Neural progenitor cell (in vitro differentiated cells): ENCODE measurements around the gene SPATA33. TPM values are rescaled to one million over a fixed set of nuclear protein-coding genes. Genes with fewer than 3 reads are reported as not detected.
A peak's percentile ranks its signal among the peaks of the same experiment; 100 is the strongest.

Experiments used
- DNase-seq: peaks from one replicate; pipeline ENCODE4 v3.0.0-alpha.2; 2016; ENCODE audit warnings: low spot score
- H2AFZ ChIP-seq: fragments of 200-600 bp; sonication (generic); replicated peaks from 2 replicates; pipeline ENCODE4 v1.6.1; 2016; ENCODE audit warnings: antibody characterized with exemption
- H3F3A ChIP-seq: fragments of 200-600 bp; sonication (generic); 2 replicates; pipeline ENCODE4 v1.6.1; 2016; ENCODE audit warnings: antibody characterized with exemption, low read depth
- H3K27ac ChIP-seq: fragments of 200-600 bp; sonication (generic); 2 replicates; pipeline ENCODE4 v1.5.1; 2016; ENCODE audit warnings: mild to moderate bottlenecking
- H3K27me3 ChIP-seq: fragments of 200-600 bp; sonication (generic); 2 replicates; pipeline ENCODE4 v1.6.1; 2016; ENCODE audit warnings: mild to moderate bottlenecking, moderate library complexity
- H3K36me3 ChIP-seq: fragments of 200-600 bp; sonication (generic); 2 replicates; pipeline ENCODE4 v1.5.1; 2016
- H3K4me1 ChIP-seq: fragments of 200-600 bp; sonication (generic); 2 replicates; pipeline ENCODE4 v1.6.1; 2016; ENCODE audit warnings: mixed run types
- H3K4me2 ChIP-seq: fragments of 200-600 bp; sonication (generic); 2 replicates; pipeline ENCODE4 v1.6.1; 2016
- H3K4me3 ChIP-seq: fragments of 200-600 bp; sonication (generic); 2 replicates; pipeline ENCODE4 v1.5.1; 2016
- H3K79me2 ChIP-seq: fragments of 200-600 bp; sonication (generic); 2 replicates; pipeline ENCODE4 v1.6.1; 2016; ENCODE audit warnings: low read depth
- H3K9ac ChIP-seq: fragments of 200-600 bp; sonication (generic); 2 replicates; pipeline ENCODE4 v1.6.1; 2016
- H3K9me3 ChIP-seq: fragments of 200-600 bp; sonication (generic); 2 replicates; pipeline ENCODE4 v1.5.1; 2016; ENCODE audit warnings: low read depth
- H4K20me1 ChIP-seq: fragments of 200-600 bp; sonication (generic); 2 replicates; pipeline ENCODE4 v1.6.1; 2016; ENCODE audit warnings: low read depth
- H3K27ac Mint-ChIP-seq: 3 replicates; pipeline ENCODE4 v1.8.0; 2021; ENCODE audit warnings: mixed read lengths
- H3K27me3 Mint-ChIP-seq: 2 replicates; pipeline ENCODE4 v1.8.0; 2022; ENCODE audit warnings: low read depth, mild to moderate bottlenecking, inconsistent platforms, moderate library complexity, mixed read lengths; ENCODE audit not compliant: insufficient read depth
- H3K36me3 Mint-ChIP-seq: 3 replicates; pipeline ENCODE4 v1.8.0; 2021; ENCODE audit warnings: mixed read lengths
- H3K4me1 Mint-ChIP-seq: 3 replicates; pipeline ENCODE4 v1.8.0; 2021; ENCODE audit warnings: mixed read lengths
- H3K4me3 Mint-ChIP-seq: 3 replicates; pipeline ENCODE4 v1.8.0; 2021; ENCODE audit warnings: mild to moderate bottlenecking, moderate library complexity, mixed read lengths
- H3K9me3 Mint-ChIP-seq: 3 replicates; pipeline ENCODE4 v1.8.0; 2020; ENCODE audit warnings: mixed read lengths
- CTCF ChIP-seq: fragments of 200-600 bp; sonication (generic); IDR thresholded peaks from 2 replicates; pipeline ENCODE4 v1.5.1; 2017; ENCODE audit warnings: antibody characterized with exemption, mild to moderate bottlenecking
- EZH2 ChIP-seq: fragments of 200-600 bp; sonication (generic); IDR thresholded peaks from 2 replicates; pipeline ENCODE4 v1.6.1; 2017; ENCODE audit warnings: antibody characterized with exemption, mild to moderate bottlenecking, moderate library complexity
- EZH2phosphoT487 ChIP-seq: fragments of 200-600 bp; sonication (generic); IDR thresholded peaks from 2 replicates; pipeline ENCODE4 v1.6.1; 2017; ENCODE audit warnings: antibody characterized with exemption
- total RNA-seq: library from RNA; depleted of rRNA; stranded (reverse); fragments of >200 nt; gene quantifications from 2 replicates; pipeline ENCODE4 v1.2.3, GENCODE V29; 2015; ENCODE audit warnings: low replicate concordance

SPATA33 gene
- total RNA-seq, 1 donor from 2014 or later = 14.1 TPM

- H3K36me3 ChIP-seq = no peaks in the 10 kb centered on the region
- H3K27ac ChIP-seq = no peak overlapping the region
- no peak overlapping the region for H3K4me3 ChIP-seq
- H3K4me2 ChIP-seq = no peak overlapping the region
- peaks cover 11% of the 10 kb centered on the region for H3K27me3 Mint-ChIP-seq
- no peak for DNase-seq
- no peak for TF ChIP-seq EZH2
- no peak for TF ChIP-seq CTCF
- no peak for TF ChIP-seq EZH2phosphoT487
- H3K27me3 ChIP-seq = peaks cover 12% of the 10 kb centered on the region
- H3K9me3 ChIP-seq = no peaks in the 10 kb centered on the region
- H3K9ac ChIP-seq = no peak overlapping the region
- H3F3A ChIP-seq = peaks cover 28% of the 10 kb centered on the region
- H3K4me1 ChIP-seq = peaks cover 15% of the 10 kb centered on the region
- H3K4me1 Mint-ChIP-seq = peaks cover 44% of the 10 kb centered on the region
- no peaks in the 10 kb centered on the region for H3K36me3 Mint-ChIP-seq
- no peaks in the 10 kb centered on the region for H4K20me1 ChIP-seq
- no peak overlapping the region for H2AFZ ChIP-seq
- peak overlapping the region; percentile 8 for H3K4me3 Mint-ChIP-seq
- H3K9me3 Mint-ChIP-seq = no peaks in the 10 kb centered on the region
- H3K79me2 ChIP-seq = no peaks in the 10 kb centered on the region
- H3K27ac Mint-ChIP-seq = no peak overlapping the region
Measured at GRCh38 chr16:89620406-89620841, 37.2 kb upstream of the SPATA33 start.

GRCh38 chr16:89621136-89621697 lies 36.4 kb upstream of the SPATA33 start:
- H3K9ac ChIP-seq = no peak overlapping the region
- no peaks in the 10 kb centered on the region for H3K79me2 ChIP-seq
- no peaks in the 10 kb centered on the region for H3K36me3 ChIP-seq
- DNase-seq = no peak
- Mint-ChIP-seq H3K36me3 (no peaks in the 10 kb centered on the region), H3K27me3 (peaks cover 11% of the 10 kb centered on the region), H3K4me1 (peaks cover 44% of the 10 kb centered on the region), H3K9me3 (no peaks in the 10 kb centered on the region), H3K4me3 (no peak overlapping the region), H3K27ac (peak overlapping the region; percentile 63)
- no peak overlapping the region for H2AFZ ChIP-seq
- no peak for TF ChIP-seq EZH2phosphoT487
- TF ChIP-seq EZH2 = no peak
- no peak for TF ChIP-seq CTCF
- H3K9me3 ChIP-seq = no peaks in the 10 kb centered on the region
- H3K27me3 ChIP-seq = peaks cover 12% of the 10 kb centered on the region
- no peak overlapping the region for H3K4me3 ChIP-seq
- no peak overlapping the region for H3K27ac ChIP-seq
- H3K4me2 ChIP-seq = no peak overlapping the region
- H4K20me1 ChIP-seq = no peaks in the 10 kb centered on the region
- peaks cover 18% of the 10 kb centered on the region for H3K4me1 ChIP-seq
- peaks cover 28% of the 10 kb centered on the region for H3F3A ChIP-seq

- Mint-ChIP-seq H3K36me3 (no peaks in the 10 kb centered on the region), H3K4me1 (peaks cover 41% of the 10 kb centered on the region), H3K9me3 (no peaks in the 10 kb centered on the region), H3K27ac (peak overlapping the region; percentile 57), H3K4me3 (peak overlapping the region; percentile 53), H3K27me3 (peaks cover 10% of the 10 kb centered on the region)
- no peaks in the 10 kb centered on the region for H3K79me2 ChIP-seq
- H3F3A ChIP-seq = peaks cover 28% of the 10 kb centered on the region
- H3K4me1 ChIP-seq = peaks cover 18% of the 10 kb centered on the region
- peaks cover 12% of the 10 kb centered on the region for H3K27me3 ChIP-seq
- H3K4me2 ChIP-seq = no peak overlapping the region
- no peak overlapping the region for H2AFZ ChIP-seq
- H4K20me1 ChIP-seq = no peaks in the 10 kb centered on the region
- TF ChIP-seq CTCF (no peak), EZH2phosphoT487 (no peak), EZH2 (no peak)
- H3K27ac ChIP-seq = no peak overlapping the region
- no peak overlapping the region for H3K9ac ChIP-seq
- no peak overlapping the region for H3K4me3 ChIP-seq
- no peaks in the 10 kb centered on the region for H3K9me3 ChIP-seq
- H3K36me3 ChIP-seq = no peaks in the 10 kb centered on the region
- no peak for DNase-seq
Measured at GRCh38 chr16:89621698-89622409, 35.8 kb upstream of the SPATA33 start.
